Mesangial cell (primary cell): Measurements from ENCODE around the gene OR5D18. TPM values are rescaled to one million over a fixed set of nuclear protein-coding genes. Genes with fewer than 3 reads are reported as not detected.

Source experiments
- total RNA-seq: library from RNA; depleted of rRNA; stranded (reverse); fragments of >200 nt; gene quantifications from 2 replicates; pipeline ENCODE4 v1.2.3, GENCODE V29; 2015

The OR5D18 gene
- not detected in 2 replicates for total RNA-seq

GRCh38 chr11:55819330-55819729 is at the start of gene OR5D18:
Gene OR5D18, plus strand, starts transcription at chr11:55819630. Its CDS starts 0 bp downstream, at chr11:55819630.

GRCh38 chr11:55773138-55773537 is 46.3 kb upstream of the OR5D18 start, which contains the start of gene OR5D13:
Gene OR5D13, plus strand, starts transcription at chr11:55773438. Its CDS starts 0 bp downstream, at chr11:55773438.

GRCh38 chr11:55795256-55795655 is 24.2 kb upstream of the OR5D18 start, which contains the start of gene OR5D14:
Gene OR5D14, plus strand, starts transcription at chr11:55795556. Its CDS starts 0 bp downstream, at chr11:55795556.

GRCh38 chr11:55811067-55811466 is 8.4 kb upstream of the OR5D18 start, which contains the start of gene OR5L1:
Gene OR5L1, plus strand, starts transcription at chr11:55811367. Its CDS starts 100 bp downstream, at chr11:55811467.

GRCh38 chr11:55826919-55827318 is 7.5 kb downstream of the OR5D18 start, which contains the start of gene OR5L2:
Gene OR5L2, plus strand, starts transcription at chr11:55827219. Its CDS starts 0 bp downstream, at chr11:55827219.

GRCh38 chr11:55838452-55838851 is 19.0 kb downstream of the OR5D18 start, which contains the start of gene OR5D16:
Gene OR5D16, plus strand, starts transcription at chr11:55838752. Its CDS starts 0 bp downstream, at chr11:55838752.

Other genes with a start within 250 kb of the OR5D18 start
- gene OR4C16, start 247.5 kb upstream of the OR5D18 start, total RNA-seq, result not detected in 2 replicates
- gene OR4C11, start 212.0 kb upstream of the OR5D18 start, total RNA-seq, result not detected in 2 replicates
- not detected in 2 replicates for gene OR4P4, start 184.5 kb upstream of the OR5D18 start, total RNA-seq
- gene OR4S2, start 171.3 kb upstream of the OR5D18 start, total RNA-seq, result not detected in 2 replicates
- gene OR4C6, start 157.4 kb upstream of the OR5D18 start, total RNA-seq, result not detected in 2 replicates
- gene OR5D13, start 46.2 kb upstream of the OR5D18 start, total RNA-seq, result not detected in 2 replicates
- not detected in 2 replicates for gene OR5D14, start 24.1 kb upstream of the OR5D18 start, total RNA-seq
- not detected in 2 replicates for gene OR5L1, start 8.3 kb upstream of the OR5D18 start, total RNA-seq
- gene OR5L2, start 7.6 kb downstream of the OR5D18 start, total RNA-seq, result not detected in 2 replicates
- not detected in 2 replicates for gene OR5D16, start 19.1 kb downstream of the OR5D18 start, total RNA-seq
- gene TRIM51, start 63.7 kb downstream of the OR5D18 start, total RNA-seq, result not detected in 2 replicates
- gene OR5W2, start 95.0 kb downstream of the OR5D18 start, total RNA-seq, result not detected in 2 replicates
- gene OR5I1, start 116.8 kb downstream of the OR5D18 start, total RNA-seq, result not detected in 2 replicates
- gene OR10AG1, start 150.3 kb downstream of the OR5D18 start, total RNA-seq, result not detected in 2 replicates
- gene OR5F1, start 175.0 kb downstream of the OR5D18 start, total RNA-seq, result not detected in 2 replicates
- not detected in 2 replicates for gene OR5AS1, start 208.0 kb downstream of the OR5D18 start, total RNA-seq